Muscle layer of colon (tissue), 2 donors: ENCODE data around the gene DNAH14.
"Not testable (repeated sequence)": the region's sequence is repeated elsewhere in the genome, so short reads cannot be mapped to it uniquely, and the experiment has no call there.

Experiments used
- H3K27ac ChIP-seq: one replicate; pipeline ENCODE4 v1.7.0; 2013; ENCODE audit warnings: low read depth, mild to moderate bottlenecking, low read length, moderate library complexity
- H3K27me3 ChIP-seq, 2 donors: one replicate each; pipeline ENCODE4 v1.7.0; 2013; ENCODE audit warnings: low read length in 2 of 2, mild to moderate bottlenecking in 2 of 2; ENCODE audit not compliant: insufficient read depth in 2 of 2, control insufficient read depth in 1 of 2
- H3K36me3 ChIP-seq: one replicate; pipeline ENCODE4 v1.7.0; 2013; ENCODE audit warnings: mild to moderate bottlenecking, low read length; ENCODE audit not compliant: insufficient read depth
- H3K4me1 ChIP-seq: one replicate; pipeline ENCODE4 v1.7.0; 2013; ENCODE audit warnings: mild to moderate bottlenecking, low read length; ENCODE audit not compliant: insufficient read depth
- H3K4me3 ChIP-seq, 2 donors: one replicate each; pipeline ENCODE4 v1.7.0; 2013; ENCODE audit warnings: low read length in 2 of 2, low read depth in 1 of 2, mild to moderate bottlenecking in 1 of 2, moderate library complexity in 1 of 2
- H3K9ac ChIP-seq: one replicate; pipeline ENCODE4 v1.7.0; 2013; ENCODE audit warnings: low read length
- H3K9me3 ChIP-seq: one replicate; pipeline ENCODE4 v1.7.0; 2013; ENCODE audit warnings: mild to moderate bottlenecking, low read length
- donor health status: abdominal sarcoma.
- donor health status: Adenocarcinoma of cecum.

DNAH14 gene

GRCh38 chr1:225113265-225113664, 183.8 kb downstream of the DNAH14 start:
- H3K9ac ChIP-seq: no peak overlapping the region
- H3K9me3 ChIP-seq: no peaks in the 10 kb centered on the region
- H3K4me1 ChIP-seq: no peaks in the 10 kb centered on the region
- H3K36me3 ChIP-seq: no peaks in the 10 kb centered on the region
- H3K27me3 ChIP-seq: no peaks in the 10 kb centered on the region
- no peak overlapping the region for H3K27ac ChIP-seq
- no peak overlapping the region for H3K4me3 ChIP-seq

- Histone ChIP-seq H3K9me3 (no peaks in the 10 kb centered on the region), H3K36me3 (no peaks in the 10 kb centered on the region), H3K9ac (no peak overlapping the region), H3K27ac (no peak overlapping the region), H3K27me3 (no peaks in the 10 kb centered on the region), H3K4me3 (no peak overlapping the region), H3K4me1 (no peaks in the 10 kb centered on the region)
Observed at GRCh38 chr1:225114354-225114990, 185.0 kb downstream of the DNAH14 start.

- no peaks in the 10 kb centered on the region for H3K9me3 ChIP-seq
- H3K36me3 ChIP-seq: no peaks in the 10 kb centered on the region
- no peaks in the 10 kb centered on the region for H3K4me1 ChIP-seq
- H3K9ac ChIP-seq: no peak overlapping the region
- no peak overlapping the region for H3K4me3 ChIP-seq
- H3K27me3 ChIP-seq: no peaks in the 10 kb centered on the region
- no peak overlapping the region for H3K27ac ChIP-seq
Observed at GRCh38 chr1:225119307-225119706, 189.8 kb downstream of the DNAH14 start.

GRCh38 chr1:225121095-225121494, 191.6 kb downstream of the DNAH14 start:
- Histone ChIP-seq H3K9ac (no peak overlapping the region), H3K27ac (no peak overlapping the region), H3K27me3 (no peaks in the 10 kb centered on the region)

GRCh38 chr1:225131869-225132268, 202.4 kb downstream of the DNAH14 start:
- Histone ChIP-seq H3K27ac (no peak overlapping the region), H3K9me3 (no peaks in the 10 kb centered on the region), H3K36me3 (no peaks in the 10 kb centered on the region), H3K4me3 (no peak overlapping the region), H3K9ac (no peak overlapping the region), H3K4me1 (no peaks in the 10 kb centered on the region), H3K27me3 (no peaks in the 10 kb centered on the region)

More at GRCh38 chr1:225121095-225121494, 191.6 kb downstream of the DNAH14 start:
- Histone ChIP-seq H3K36me3 (no peaks in the 10 kb centered on the region), H3K4me1 (no peaks in the 10 kb centered on the region), H3K9me3 (no peaks in the 10 kb centered on the region), H3K4me3 (no peak overlapping the region)

GRCh38 chr1:225137976-225138375, 208.5 kb downstream of the DNAH14 start:
- Histone ChIP-seq H3K4me1 (no peaks in the 10 kb centered on the region), H3K36me3 (no peaks in the 10 kb centered on the region), H3K9me3 (no peaks in the 10 kb centered on the region), H3K27me3 (no peaks in the 10 kb centered on the region), H3K27ac (no peak overlapping the region), H3K9ac (no peak overlapping the region), H3K4me3 (no peak overlapping the region)

GRCh38 chr1:225143001-225143400, 213.5 kb downstream of the DNAH14 start:
- Histone ChIP-seq H3K27ac (no peak overlapping the region), H3K9me3 (no peaks in the 10 kb centered on the region), H3K9ac (no peak overlapping the region), H3K27me3 (no peaks in the 10 kb centered on the region), H3K36me3 (no peaks in the 10 kb centered on the region), H3K4me3 (no peak overlapping the region), H3K4me1 (no peaks in the 10 kb centered on the region)

- Histone ChIP-seq H3K27me3 (no peaks in the 10 kb centered on the region), H3K9me3 (no peaks in the 10 kb centered on the region)
Observed at GRCh38 chr1:225146478-225146877, 217.0 kb downstream of the DNAH14 start.

GRCh38 chr1:225147791-225148190, 218.3 kb downstream of the DNAH14 start:
- H3K4me3 ChIP-seq, H3K27me3 ChIP-seq, H3K9me3 ChIP-seq, H3K9ac ChIP-seq, H3K4me1 ChIP-seq, H3K36me3 ChIP-seq, H3K27ac ChIP-seq: not testable (repeated sequence)

More at GRCh38 chr1:225146478-225146877, 217.0 kb downstream of the DNAH14 start:
- Histone ChIP-seq H3K4me3 (no peak overlapping the region), H3K4me1 (no peaks in the 10 kb centered on the region), H3K36me3 (no peaks in the 10 kb centered on the region), H3K27ac (no peak overlapping the region), H3K9ac (no peak overlapping the region)

- no peak overlapping the region for H3K27ac ChIP-seq
- H3K36me3 ChIP-seq: no peaks in the 10 kb centered on the region
- no peaks in the 10 kb centered on the region for H3K27me3 ChIP-seq
- H3K9me3 ChIP-seq: no peaks in the 10 kb centered on the region
- H3K4me3 ChIP-seq: no peak overlapping the region
- H3K9ac ChIP-seq: no peak overlapping the region
- no peaks in the 10 kb centered on the region for H3K4me1 ChIP-seq
Observed at GRCh38 chr1:225152061-225152460, 222.6 kb downstream of the DNAH14 start.

GRCh38 chr1:225155555-225155954, 226.1 kb downstream of the DNAH14 start:
- Histone ChIP-seq H3K9ac (no peak overlapping the region), H3K27ac (no peak overlapping the region), H3K36me3 (no peaks in the 10 kb centered on the region), H3K9me3 (no peaks in the 10 kb centered on the region), H3K4me1 (no peaks in the 10 kb centered on the region), H3K4me3 (no peak overlapping the region), H3K27me3 (no peaks in the 10 kb centered on the region)

GRCh38 chr1:225156254-225156653, 226.8 kb downstream of the DNAH14 start:
- Histone ChIP-seq H3K27ac (no peak overlapping the region), H3K4me3 (no peak overlapping the region), H3K4me1 (no peaks in the 10 kb centered on the region), H3K9me3 (no peaks in the 10 kb centered on the region), H3K36me3 (no peaks in the 10 kb centered on the region), H3K27me3 (no peaks in the 10 kb centered on the region), H3K9ac (no peak overlapping the region)
